ENCODE data around the gene SLC9A1. TPM values are rescaled to one million over a fixed set of nuclear protein-coding genes. Genes with fewer than 3 reads are reported as not detected.

Gene SLC9A1
- polyA plus RNA-seq, 1 donor (not counting 4 experiments of a cell fraction or from before 2014, with no cell fraction given) = 12.4 TPM

GRCh38 chr1:27116697-27117096, 38.2 kb downstream of the SLC9A1 start:
- Histone ChIP-seq H4K20me1 (ENCODE audit: control insufficient read depth, extremely low read depth, insufficient read depth, low read length) (peaks cover 6% of the 10 kb centered on the region), H3K4me2 (ENCODE audit: control insufficient read depth, extremely low read depth, insufficient read depth, low read depth, low read length) (peak overlapping the region; percentile 17), H3K9me3 (ENCODE audit: control insufficient read depth, low read depth, low read length) (no peaks in the 10 kb centered on the region), H2AFZ (ENCODE audit: control insufficient read depth, low read length) (no peak overlapping the region), H3K36me3 (ENCODE audit: control insufficient read depth in 2 of 2, extremely low read depth in 1 of 2, insufficient read depth in 2 of 2, low read length in 2 of 2) (peaks cover 5 to 19% of the 10 kb centered on the region in 2 experiments), H3K27ac (ENCODE audit: control insufficient read depth, insufficient read depth, low read length) (no peak overlapping the region), H3K9ac (ENCODE audit: control insufficient read depth, extremely low read depth, insufficient read depth, low read length) (no peak overlapping the region), H3K9me1 (ENCODE audit: control insufficient read depth, extremely low read depth, insufficient read depth, low read length) (peaks cover 5% of the 10 kb centered on the region), H3K27me3 (ENCODE audit: control insufficient read depth, extremely low read depth, insufficient read depth, low read length) (no peaks in the 10 kb centered on the region), H3K4me1 (ENCODE audit: control insufficient read depth, extremely low read depth, insufficient read depth, low read length) (peaks cover 44% of the 10 kb centered on the region), H3K4me3 (ENCODE audit: control insufficient read depth in 2 of 3, extremely low read depth in 1 of 3, insufficient read depth in 2 of 3, low read depth in 1 of 3, low read length in 3 of 3) (no peak overlapping the region), H3K79me2 (ENCODE audit: control insufficient read depth, insufficient read depth, low read length) (peaks cover 65% of the 10 kb centered on the region)
- FAIRE-seq = peak; percentile 84
- dilution Hi-C loops (cut with MboI; ENCODE audit: extremely low pct_ligation_motif_present, low sequenced_read_pairs) = no loop called here
- no peak for DNase-seq (ENCODE audit: low read depth, low spot score)
- TF ChIP-seq EZH2 (IDR thresholded peaks at IDR 0.05; ENCODE audit: low read length) (no peak), CTCF (optimal IDR thresholded peaks at IDR 0.05 in 1 of 3, IDR thresholded peaks at IDR 0.05 in 1 of 3, conservative IDR thresholded peaks at IDR 0.05 in 1 of 3; ENCODE audit: extremely low read depth in 1 of 3, insufficient read depth in 2 of 3, low read length in 3 of 3) (no peak)

- H3K9me1 ChIP-seq (ENCODE audit: control insufficient read depth, extremely low read depth, insufficient read depth, low read length) = peaks cover 5% of the 10 kb centered on the region
- peaks cover 3 to 18% of the 10 kb centered on the region in 2 experiments for H3K36me3 ChIP-seq (ENCODE audit: control insufficient read depth in 2 of 2, extremely low read depth in 1 of 2, insufficient read depth in 2 of 2, low read length in 2 of 2)
- peaks cover 48% of the 10 kb centered on the region for H3K4me1 ChIP-seq (ENCODE audit: control insufficient read depth, extremely low read depth, insufficient read depth, low read length)
- peaks cover 61% of the 10 kb centered on the region for H3K79me2 ChIP-seq (ENCODE audit: control insufficient read depth, insufficient read depth, low read length)
- DNase-seq (ENCODE audit: low read depth, low spot score) = no peak
- H3K27ac ChIP-seq (ENCODE audit: control insufficient read depth, insufficient read depth, low read length) = no peak overlapping the region
- H3K4me3 ChIP-seq (ENCODE audit: control insufficient read depth in 2 of 3, extremely low read depth in 1 of 3, insufficient read depth in 2 of 3, low read depth in 1 of 3, low read length in 3 of 3) = no peak overlapping the region
- no peak overlapping the region for H3K4me2 ChIP-seq (ENCODE audit: control insufficient read depth, extremely low read depth, insufficient read depth, low read depth, low read length)
- H4K20me1 ChIP-seq (ENCODE audit: control insufficient read depth, extremely low read depth, insufficient read depth, low read length) = peaks cover 6% of the 10 kb centered on the region
- dilution Hi-C loops (cut with MboI; ENCODE audit: extremely low pct_ligation_motif_present, low sequenced_read_pairs) = no loop called here
- H2AFZ ChIP-seq (ENCODE audit: control insufficient read depth, low read length) = no peak overlapping the region
- H3K9ac ChIP-seq (ENCODE audit: control insufficient read depth, extremely low read depth, insufficient read depth, low read length) = no peak overlapping the region
- TF ChIP-seq EZH2 (IDR thresholded peaks at IDR 0.05; ENCODE audit: low read length) (no peak), CTCF (optimal IDR thresholded peaks at IDR 0.05 in 1 of 3, IDR thresholded peaks at IDR 0.05 in 1 of 3, conservative IDR thresholded peaks at IDR 0.05 in 1 of 3; ENCODE audit: extremely low read depth in 1 of 3, insufficient read depth in 2 of 3, low read length in 3 of 3) (no peak)
- no peaks in the 10 kb centered on the region for H3K9me3 ChIP-seq (ENCODE audit: control insufficient read depth, low read depth, low read length)
- H3K27me3 ChIP-seq (ENCODE audit: control insufficient read depth, extremely low read depth, insufficient read depth, low read length) = no peaks in the 10 kb centered on the region
- FAIRE-seq = no peak
Observed at GRCh38 chr1:27116232-27116631, 38.7 kb downstream of the SLC9A1 start.

All from keratinocyte (primary cell).